SU-DHL-6 (cell line): ENCODE results near the gene SMOC1.

Source experiments
- H2AFZ ChIP-seq: fragments of 200-600 bp; sonication (generic); 2 replicates; pipeline ENCODE4 v1.6.1; 2014; ENCODE audit warnings: low read depth, mild to moderate bottlenecking, moderate library complexity, mixed read lengths, antibody characterized with exemption, low read length; ENCODE audit not compliant: severe bottlenecking
- H3F3A ChIP-seq: fragments of 200-600 bp; shearing (Covaris generic); 2 replicates; pipeline ENCODE4 v1.6.0; 2016; ENCODE audit warnings: antibody characterized with exemption, mild to moderate bottlenecking; ENCODE audit not compliant: insufficient read depth
- H3K27ac ChIP-seq: fragments of 200-600 bp; sonication (generic); 2 replicates; pipeline ENCODE4 v1.5.1; 2016; ENCODE audit warnings: low read depth, mild to moderate bottlenecking, low read length, moderate library complexity, mixed read lengths
- H3K27me3 ChIP-seq: fragments of 200-600 bp; sonication (generic), shearing (Covaris generic); 2 replicates; pipeline ENCODE4 v1.6.0; 2014; ENCODE audit warnings: mild to moderate bottlenecking, low read length
- H3K36me3 ChIP-seq: fragments of 200-600 bp; sonication (generic); 2 replicates; pipeline ENCODE4 v1.6.1; 2014; ENCODE audit warnings: mild to moderate bottlenecking, low read length, mixed read lengths
- H3K4me2 ChIP-seq: fragments of 300-600, 200-600 bp; shearing (Covaris generic), sonication (generic); 2 replicates; pipeline ENCODE4 v1.6.0; 2014; ENCODE audit warnings: low read length, low read depth, mild to moderate bottlenecking; ENCODE audit not compliant: poor library complexity, severe bottlenecking
- H3K4me3 ChIP-seq: fragments of 200-600 bp; sonication (generic); 2 replicates; pipeline ENCODE4 v1.5.1; 2014; ENCODE audit warnings: antibody characterized with exemption, low read length, mild to moderate bottlenecking, mixed read lengths; ENCODE audit not compliant: insufficient read depth, poor library complexity, severe bottlenecking
- H3K79me2 ChIP-seq: fragments of 200-600 bp; sonication (generic); 2 replicates; pipeline ENCODE4 v1.6.1; 2014; ENCODE audit warnings: mild to moderate bottlenecking, low read length, moderate library complexity; ENCODE audit not compliant: insufficient read depth
- H3K9ac ChIP-seq: fragments of 200-600 bp; sonication (generic); 2 replicates; pipeline ENCODE4 v1.7.0; 2014; ENCODE audit warnings: mild to moderate bottlenecking, low read length
- H3K9me2 ChIP-seq: fragments of 200-600 bp; sonication (generic); replicated peaks from 2 replicates; pipeline ENCODE4 v1.6.1; 2014; ENCODE audit warnings: low read length; ENCODE audit not compliant: insufficient read depth
- H3K9me3 ChIP-seq: fragments of 200-600 bp; sonication (generic); 2 replicates; pipeline ENCODE4 v1.6.1; 2014; ENCODE audit warnings: low read length, mixed read lengths; ENCODE audit not compliant: insufficient read depth
- H4K20me1 ChIP-seq: fragments of 200-600 bp; sonication (generic); 2 replicates; pipeline ENCODE4 v1.6.1; 2014; ENCODE audit warnings: low read depth, mild to moderate bottlenecking, antibody characterized with exemption, low read length, moderate library complexity, mixed read lengths
- CTCF ChIP-seq: fragments of 200-600 bp; sonication (generic); IDR thresholded peaks from one replicate; pipeline ENCODE4 v1.5.1; 2017; ENCODE audit warnings: antibody characterized with exemption, mild to moderate bottlenecking, low read length, moderate library complexity; ENCODE audit not compliant: insufficient read depth, poor library complexity, severe bottlenecking
- EZH2phosphoT487 ChIP-seq: fragments of 200-600 bp; sonication (generic), shearing (Covaris generic); conservative IDR thresholded peaks from 2 replicates; pipeline ENCODE4 v1.6.1; 2018; ENCODE audit warnings: mild to moderate bottlenecking, antibody characterized with exemption, low read length, moderate library complexity, mixed read lengths

Gene SMOC1

GRCh38 chr14:70029296-70030132, 150.3 kb downstream of the SMOC1 start:
- Histone ChIP-seq H3F3A (no peaks in the 10 kb centered on the region), H3K9me3 (no peaks in the 10 kb centered on the region), H3K27ac (no peak overlapping the region), H3K27me3 (no peaks in the 10 kb centered on the region), H3K79me2 (no peaks in the 10 kb centered on the region), H3K9ac (no peak overlapping the region), H3K4me2 (no peak overlapping the region), H4K20me1 (no peaks in the 10 kb centered on the region), H3K9me2 (no peaks in the 10 kb centered on the region), H2AFZ (no peak overlapping the region), H3K4me3 (no peak overlapping the region), H3K36me3 (no peaks in the 10 kb centered on the region)
- TF ChIP-seq EZH2phosphoT487: no peak
- TF ChIP-seq CTCF: no peak

- no peaks in the 10 kb centered on the region for H3K36me3 ChIP-seq
- no peaks in the 10 kb centered on the region for H3K9me2 ChIP-seq
- no peak overlapping the region for H3K4me2 ChIP-seq
- no peaks in the 10 kb centered on the region for H3F3A ChIP-seq
- no peak overlapping the region for H3K9ac ChIP-seq
- H4K20me1 ChIP-seq: no peaks in the 10 kb centered on the region
- no peak overlapping the region for H3K27ac ChIP-seq
- H3K9me3 ChIP-seq: no peaks in the 10 kb centered on the region
- TF ChIP-seq CTCF (no peak), EZH2phosphoT487 (no peak)
- H3K4me3 ChIP-seq: no peak overlapping the region
- H3K27me3 ChIP-seq: no peaks in the 10 kb centered on the region
- no peaks in the 10 kb centered on the region for H3K79me2 ChIP-seq
- no peak overlapping the region for H2AFZ ChIP-seq
Observed at GRCh38 chr14:70032016-70032415, 152.8 kb downstream of the SMOC1 start.

GRCh38 chr14:70032447-70032846, 153.2 kb downstream of the SMOC1 start:
- H3K9me3 ChIP-seq: no peaks in the 10 kb centered on the region
- H3K79me2 ChIP-seq: no peaks in the 10 kb centered on the region
- H3F3A ChIP-seq: no peaks in the 10 kb centered on the region
- no peak for TF ChIP-seq CTCF
- no peak for TF ChIP-seq EZH2phosphoT487
- H3K9me2 ChIP-seq: no peaks in the 10 kb centered on the region
- no peak overlapping the region for H3K4me2 ChIP-seq
- H3K4me3 ChIP-seq: no peak overlapping the region
- no peaks in the 10 kb centered on the region for H4K20me1 ChIP-seq
- H3K27ac ChIP-seq: no peak overlapping the region
- no peaks in the 10 kb centered on the region for H3K27me3 ChIP-seq
- H2AFZ ChIP-seq: no peak overlapping the region
- H3K9ac ChIP-seq: no peak overlapping the region
- no peaks in the 10 kb centered on the region for H3K36me3 ChIP-seq
